GM19328 (cell line): ENCODE measurements around the gene TFF1.
"Not testable (repeated sequence)": the region's sequence is repeated elsewhere in the genome, so short reads cannot be mapped to it uniquely, and the experiment has no call there.

ENCODE experiments used
- ATAC-seq: cut with Tn5 transposase; IDR thresholded peaks from one replicate; pipeline ENCODE4 v1.9.1; 2021; ENCODE audit warnings: mild to moderate bottlenecking, moderate library complexity; ENCODE audit not compliant: unreplicated experiment

The TFF1 gene

GRCh38 chr21:42366292-42367010 lies at the start of gene TFF1:
Gene TFF1 (minus strand): TSS chr21:42366535. CDS start chr21:42366495, 40 bp downstream.
- ATAC-seq = no peak

- peak; percentile 72 for ATAC-seq
These were observed 48.8 kb upstream of the TFF1 start for GRCh38 chr21:42414928-42415769.

- ATAC-seq = no peak
These were observed 48.2 kb upstream of the TFF1 start for GRCh38 chr21:42414553-42414927.

GRCh38 chr21:42414066-42414465 lies 47.7 kb upstream of the TFF1 start:
- ATAC-seq = no peak

- ATAC-seq = no peak
These were observed 47.2 kb upstream of the TFF1 start for GRCh38 chr21:42413500-42413899.

GRCh38 chr21:42413093-42413492 lies 46.8 kb upstream of the TFF1 start:
- ATAC-seq = no peak

GRCh38 chr21:42412636-42412933 lies 46.2 kb upstream of the TFF1 start:
- ATAC-seq = no peak

GRCh38 chr21:42411891-42412635 lies 45.7 kb upstream of the TFF1 start:
- no peak for ATAC-seq

- ATAC-seq = no peak
These were observed 45.0 kb upstream of the TFF1 start for GRCh38 chr21:42411197-42411869.

- no peak for ATAC-seq
These were observed 43.0 kb upstream of the TFF1 start for GRCh38 chr21:42409366-42409765.

GRCh38 chr21:42408718-42409117 lies 42.4 kb upstream of the TFF1 start:
- not testable (repeated sequence) for ATAC-seq

- ATAC-seq = no peak
These were observed 41.1 kb upstream of the TFF1 start for GRCh38 chr21:42407476-42407875.

GRCh38 chr21:42406866-42407265 lies 40.5 kb upstream of the TFF1 start:
- no peak for ATAC-seq

GRCh38 chr21:42406201-42406621 lies 39.9 kb upstream of the TFF1 start:
- no peak for ATAC-seq

- ATAC-seq = no peak
These were observed 39.0 kb upstream of the TFF1 start for GRCh38 chr21:42405064-42406013.

- no peak for ATAC-seq
These were observed 38.2 kb upstream of the TFF1 start for GRCh38 chr21:42404539-42404938.

GRCh38 chr21:42403611-42404231 lies 37.4 kb upstream of the TFF1 start, which contains the start of gene UBASH3A:
Gene UBASH3A (plus strand): TSS chr21:42403902. CDS start chr21:42403946, 44 bp downstream.
- ATAC-seq = no peak

- ATAC-seq = no peak
These were observed 35.5 kb upstream of the TFF1 start for GRCh38 chr21:42401820-42402251.

- no peak for ATAC-seq
These were observed 34.8 kb upstream of the TFF1 start for GRCh38 chr21:42401154-42401553.
